Ovary (tissue), 3 donors: ENCODE measurements around the gene USP13.

Experiments used
- CTCF ChIP-seq, 3 donors: fragments of 450-650 bp in 2 of 3; fragments of 200-600 bp in 1 of 3; IDR thresholded peaks; one replicate each; pipeline versions ENCODE4 v1.5.1 to v1.8.0; 2016 to 2022; ENCODE audit warnings: antibody characterized with exemption in 3 of 3, mild to moderate bottlenecking in 1 of 3
- POLR2A ChIP-seq: fragments of 450-650 bp; IDR thresholded peaks from one replicate; pipeline ENCODE4 v1.6.1; 2017; ENCODE audit warnings: antibody characterized with exemption, mild to moderate bottlenecking, moderate library complexity
- donor health status: DM: no; HTN: no; CAD: no.

GRCh38 chr3:179801263-179801662 is 148.4 kb downstream of the USP13 start:
- TF ChIP-seq CTCF (IDR thresholded peaks at IDR 0.05) (no peak), POLR2A (no peak)
